ENCODE results near the gene KDM2A.
"Not testable (repeated sequence)": the region's sequence is repeated elsewhere in the genome, so short reads cannot be mapped to it uniquely, and the experiment has no call there.

KDM2A gene

GRCh38 chr11:67102664-67103063 is 16.4 kb upstream of the KDM2A start:
- no peak overlapping the region for H3K4me3 Mint-ChIP-seq
- H3K27ac Mint-ChIP-seq: peak overlapping the region; percentile 2
- no peaks in the 10 kb centered on the region for H3K27me3 Mint-ChIP-seq (ENCODE audit: low read depth)
- no peaks in the 10 kb centered on the region for H3K36me3 Mint-ChIP-seq (ENCODE audit: low read depth)
- H3K9me3 Mint-ChIP-seq: no peaks in the 10 kb centered on the region
- peaks cover 24% of the 10 kb centered on the region for H3K4me1 Mint-ChIP-seq (ENCODE audit: low read depth)

GRCh38 chr11:67105964-67106363 is 13.1 kb upstream of the KDM2A start:
- Mint-ChIP-seq H3K4me3 (no peak overlapping the region), H3K36me3 (ENCODE audit: low read depth) (no peaks in the 10 kb centered on the region), H3K27me3 (ENCODE audit: low read depth) (peaks cover under 1% of the 10 kb centered on the region), H3K4me1 (ENCODE audit: low read depth) (peaks cover 11% of the 10 kb centered on the region), H3K9me3 (no peaks in the 10 kb centered on the region), H3K27ac (no peak overlapping the region)

GRCh38 chr11:67111261-67111660 is 7.8 kb upstream of the KDM2A start:
- no peak overlapping the region for H3K27ac Mint-ChIP-seq
- H3K27me3 Mint-ChIP-seq (ENCODE audit: low read depth): peaks cover 12% of the 10 kb centered on the region
- H3K36me3 Mint-ChIP-seq (ENCODE audit: low read depth): no peaks in the 10 kb centered on the region
- peaks cover 8% of the 10 kb centered on the region for H3K4me1 Mint-ChIP-seq (ENCODE audit: low read depth)
- no peak overlapping the region for H3K4me3 Mint-ChIP-seq
- H3K9me3 Mint-ChIP-seq: no peaks in the 10 kb centered on the region

- H3K27me3 Mint-ChIP-seq (ENCODE audit: low read depth): peaks cover 16% of the 10 kb centered on the region
- H3K27ac Mint-ChIP-seq: no peak overlapping the region
- H3K36me3 Mint-ChIP-seq (ENCODE audit: low read depth): no peaks in the 10 kb centered on the region
- peaks cover 10% of the 10 kb centered on the region for H3K4me1 Mint-ChIP-seq (ENCODE audit: low read depth)
- no peaks in the 10 kb centered on the region for H3K9me3 Mint-ChIP-seq
- no peak overlapping the region for H3K4me3 Mint-ChIP-seq
Observed at GRCh38 chr11:67113231-67113721, 5.8 kb upstream of the KDM2A start.

- no peaks in the 10 kb centered on the region for H3K36me3 Mint-ChIP-seq (ENCODE audit: low read depth)
- no peak overlapping the region for H3K27ac Mint-ChIP-seq
- no peak overlapping the region for H3K4me3 Mint-ChIP-seq
- peaks cover 10% of the 10 kb centered on the region for H3K4me1 Mint-ChIP-seq (ENCODE audit: low read depth)
- peaks cover 16% of the 10 kb centered on the region for H3K27me3 Mint-ChIP-seq (ENCODE audit: low read depth)
- H3K9me3 Mint-ChIP-seq: no peaks in the 10 kb centered on the region
Observed at GRCh38 chr11:67114275-67114896, 4.7 kb upstream of the KDM2A start.

- H3K9me3 Mint-ChIP-seq: no peaks in the 10 kb centered on the region
- peaks cover 18% of the 10 kb centered on the region for H3K4me1 Mint-ChIP-seq (ENCODE audit: low read depth)
- no peak overlapping the region for H3K27ac Mint-ChIP-seq
- H3K36me3 Mint-ChIP-seq (ENCODE audit: low read depth): peaks cover 13% of the 10 kb centered on the region
- H3K4me3 Mint-ChIP-seq: no peak overlapping the region
- H3K27me3 Mint-ChIP-seq (ENCODE audit: low read depth): peaks cover 8% of the 10 kb centered on the region
Observed at GRCh38 chr11:67116758-67117105, 2.3 kb upstream of the KDM2A start.

- no peak overlapping the region for H3K27ac Mint-ChIP-seq
- peaks cover 7% of the 10 kb centered on the region for H3K27me3 Mint-ChIP-seq (ENCODE audit: low read depth)
- H3K9me3 Mint-ChIP-seq: no peaks in the 10 kb centered on the region
- peaks cover 21% of the 10 kb centered on the region for H3K4me1 Mint-ChIP-seq (ENCODE audit: low read depth)
- peak overlapping the region; percentile 71 for H3K4me3 Mint-ChIP-seq
- peaks cover 13% of the 10 kb centered on the region for H3K36me3 Mint-ChIP-seq (ENCODE audit: low read depth)
Observed at GRCh38 chr11:67117176-67117575, 1.9 kb upstream of the KDM2A start.

- Mint-ChIP-seq H3K27ac (peak overlapping the region; percentile 69), H3K4me1 (ENCODE audit: low read depth) (peaks cover 21% of the 10 kb centered on the region), H3K36me3 (ENCODE audit: low read depth) (peaks cover 13% of the 10 kb centered on the region), H3K4me3 (peak overlapping the region; percentile 71), H3K9me3 (no peaks in the 10 kb centered on the region), H3K27me3 (ENCODE audit: low read depth) (peaks cover 7% of the 10 kb centered on the region)
Observed at GRCh38 chr11:67117672-67118180, 1.3 kb upstream of the KDM2A start.

- Mint-ChIP-seq H3K27ac (no peak overlapping the region), H3K4me1 (ENCODE audit: low read depth) (peaks cover 20% of the 10 kb centered on the region), H3K9me3 (no peaks in the 10 kb centered on the region), H3K27me3 (ENCODE audit: low read depth) (peaks cover 6% of the 10 kb centered on the region), H3K4me3 (peak overlapping the region; percentile 74), H3K36me3 (ENCODE audit: low read depth) (peaks cover 14% of the 10 kb centered on the region)
Observed at GRCh38 chr11:67118181-67118766, 789 bp upstream of the KDM2A start.

GRCh38 chr11:67119585-67120391 is 725 bp downstream of the KDM2A start:
- Mint-ChIP-seq H3K36me3 (ENCODE audit: low read depth) (peaks cover 16% of the 10 kb centered on the region), H3K9me3 (no peaks in the 10 kb centered on the region), H3K4me1 (ENCODE audit: low read depth) (peaks cover 20% of the 10 kb centered on the region), H3K27ac (peak overlapping the region; percentile 95), H3K27me3 (ENCODE audit: low read depth) (peaks cover 4% of the 10 kb centered on the region), H3K4me3 (peak overlapping the region; percentile 98)

GRCh38 chr11:67120456-67120855 is 1.4 kb downstream of the KDM2A start:
- Mint-ChIP-seq H3K27me3 (ENCODE audit: low read depth) (peaks cover 4% of the 10 kb centered on the region), H3K27ac (peak overlapping the region; percentile 95), H3K9me3 (no peaks in the 10 kb centered on the region), H3K4me3 (peak overlapping the region; percentile 98), H3K4me1 (ENCODE audit: low read depth) (peaks cover 20% of the 10 kb centered on the region), H3K36me3 (ENCODE audit: low read depth) (peaks cover 18% of the 10 kb centered on the region)

- H3K27me3 Mint-ChIP-seq (ENCODE audit: low read depth): peaks cover 4% of the 10 kb centered on the region
- peak overlapping the region; percentile 98 for H3K4me3 Mint-ChIP-seq
- H3K4me1 Mint-ChIP-seq (ENCODE audit: low read depth): peaks cover 17% of the 10 kb centered on the region
- peaks cover 18% of the 10 kb centered on the region for H3K36me3 Mint-ChIP-seq (ENCODE audit: low read depth)
- H3K27ac Mint-ChIP-seq: peak overlapping the region; percentile 95
- H3K9me3 Mint-ChIP-seq: no peaks in the 10 kb centered on the region
Observed at GRCh38 chr11:67120881-67121710, 2.0 kb downstream of the KDM2A start.

GRCh38 chr11:67123801-67124200 is 4.7 kb downstream of the KDM2A start:
- H3K9me3 Mint-ChIP-seq; H3K27me3 Mint-ChIP-seq (ENCODE audit: low read depth); H3K27ac Mint-ChIP-seq: not testable (repeated sequence)
- peaks cover 20% of the 10 kb centered on the region for H3K36me3 Mint-ChIP-seq (ENCODE audit: low read depth)
- peak overlapping the region; percentile 2 for H3K4me3 Mint-ChIP-seq
- peaks cover 17% of the 10 kb centered on the region for H3K4me1 Mint-ChIP-seq (ENCODE audit: low read depth)

GRCh38 chr11:67126243-67126642 is 7.2 kb downstream of the KDM2A start:
- Mint-ChIP-seq H3K36me3 (ENCODE audit: low read depth) (peaks cover 16% of the 10 kb centered on the region), H3K4me1 (ENCODE audit: low read depth) (peaks cover 20% of the 10 kb centered on the region)
- H3K4me3 Mint-ChIP-seq; H3K9me3 Mint-ChIP-seq; H3K27me3 Mint-ChIP-seq (ENCODE audit: low read depth); H3K27ac Mint-ChIP-seq: not testable (repeated sequence)
